ENCODE results near the gene PKD1L1.

DNA sequence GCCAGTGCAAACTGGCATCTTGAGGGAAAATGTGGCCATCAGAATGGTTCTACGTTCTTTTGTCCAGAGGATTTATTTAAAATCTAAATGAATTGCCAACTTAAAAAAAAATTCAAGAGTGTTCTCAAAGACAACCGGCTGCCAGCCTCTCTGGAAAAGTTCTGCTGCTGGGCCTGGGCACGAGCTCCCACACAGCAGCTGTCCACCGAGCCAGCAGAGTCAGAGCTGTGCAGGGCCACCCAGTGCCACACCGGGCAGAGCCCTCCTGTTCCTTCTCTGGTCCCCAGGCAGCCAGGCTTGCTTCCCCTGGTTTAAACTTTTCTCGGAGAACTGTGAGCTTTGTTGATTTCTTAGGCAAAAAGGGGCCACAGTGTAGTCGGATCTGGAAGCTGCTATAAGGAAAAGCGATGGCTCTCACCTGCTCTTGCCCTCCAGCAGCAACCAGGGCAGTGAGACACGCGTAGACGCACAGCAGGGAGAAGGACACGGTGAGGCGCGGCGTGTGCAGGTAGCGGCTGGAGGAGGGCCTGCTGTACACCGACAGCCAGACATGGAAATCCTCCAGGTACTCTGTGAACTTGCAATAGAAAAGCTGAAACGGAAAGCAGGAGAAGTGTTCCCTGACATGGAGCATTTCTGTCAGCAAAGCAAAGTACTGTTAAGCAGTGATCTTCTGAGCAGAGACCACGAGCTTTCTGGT lies 111.6 kb downstream of the PKD1L1 start:
- TF ChIP-seq POLR2AphosphoS5 (IDR thresholded peaks at IDR 0.05; ENCODE audit: borderline replicate concordance, low read depth, low read length) (no peak), EZH2 (IDR thresholded peaks at IDR 0.05) (no peak), FOXP2 (optimal IDR thresholded peaks at IDR 0.05; ENCODE audit: control extremely low read depth, extremely low read length, insufficient read depth) (no peak)
